ENCODE results near the gene AKAP7. TPM values are rescaled to one million over a fixed set of nuclear protein-coding genes. Genes with fewer than 3 reads are reported as not detected.
"Not testable (repeated sequence)": the region's sequence is repeated elsewhere in the genome, so short reads cannot be mapped to it uniquely, and the experiment has no call there.

AKAP7 gene
- total RNA-seq, 4 donors from 2014 or later, result 2.1 to 11.4 (median 4.4) TPM

DNA sequence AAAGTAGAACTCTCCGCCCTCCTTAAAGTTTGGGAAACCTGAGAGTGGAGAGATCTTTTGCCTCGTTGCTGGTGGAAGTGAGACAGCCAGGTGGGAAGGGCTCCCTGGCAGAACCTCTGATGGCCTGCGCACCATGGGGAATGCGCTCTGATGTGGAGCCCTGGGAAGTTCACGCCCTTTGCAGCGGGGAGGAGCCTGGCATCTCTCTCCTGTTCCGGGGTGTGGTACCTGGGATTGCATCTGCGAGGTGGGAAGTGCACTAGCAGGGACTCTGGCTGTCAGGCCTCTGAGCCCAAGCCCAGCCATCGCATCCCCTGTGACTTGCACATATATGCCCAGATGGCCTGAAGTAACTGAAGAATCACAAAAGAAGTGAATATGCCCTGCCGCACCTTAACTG lies 159.8 kb downstream of the AKAP7 start:
- no peaks in the 10 kb centered on the region for H3K27me3 ChIP-seq
- TF ChIP-seq POLR2A (IDR thresholded peaks at IDR 0.05), result no peak
- TF ChIP-seq, protein P1, sequence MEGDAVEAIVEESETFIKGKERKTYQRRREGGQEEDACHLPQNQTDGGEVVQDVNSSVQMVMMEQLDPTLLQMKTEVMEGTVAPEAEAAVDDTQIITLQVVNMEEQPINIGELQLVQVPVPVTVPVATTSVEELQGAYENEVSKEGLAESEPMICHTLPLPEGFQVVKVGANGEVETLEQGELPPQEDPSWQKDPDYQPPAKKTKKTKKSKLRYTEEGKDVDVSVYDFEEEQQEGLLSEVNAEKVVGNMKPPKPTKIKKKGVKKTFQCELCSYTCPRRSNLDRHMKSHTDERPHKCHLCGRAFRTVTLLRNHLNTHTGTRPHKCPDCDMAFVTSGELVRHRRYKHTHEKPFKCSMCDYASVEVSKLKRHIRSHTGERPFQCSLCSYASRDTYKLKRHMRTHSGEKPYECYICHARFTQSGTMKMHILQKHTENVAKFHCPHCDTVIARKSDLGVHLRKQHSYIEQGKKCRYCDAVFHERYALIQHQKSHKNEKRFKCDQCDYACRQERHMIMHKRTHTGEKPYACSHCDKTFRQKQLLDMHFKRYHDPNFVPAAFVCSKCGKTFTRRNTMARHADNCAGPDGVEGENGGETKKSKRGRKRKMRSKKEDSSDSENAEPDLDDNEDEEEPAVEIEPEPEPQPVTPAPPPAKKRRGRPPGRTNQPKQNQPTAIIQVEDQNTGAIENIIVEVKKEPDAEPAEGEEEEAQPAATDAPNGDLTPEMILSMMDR (IDR thresholded peaks at IDR 0.05), result no peak
- H3K27ac ChIP-seq, result no peak overlapping the region
- 89% methylated on average over 7 of the region's 10 CpGs; no CpG with 5 or more reads in 1 of the 2 donors for WGBS, 2 donors
- no peak overlapping the region for H3K4me3 ChIP-seq
- H3K36me3 ChIP-seq, result no peaks in the 10 kb centered on the region
- intact Hi-C loops (cut with DNase I), result no loop called here
- no peaks in the 10 kb centered on the region for H3K9me3 ChIP-seq
- DNase-seq, result no peak
- no peaks in the 10 kb centered on the region for H3K4me1 ChIP-seq

DNA sequence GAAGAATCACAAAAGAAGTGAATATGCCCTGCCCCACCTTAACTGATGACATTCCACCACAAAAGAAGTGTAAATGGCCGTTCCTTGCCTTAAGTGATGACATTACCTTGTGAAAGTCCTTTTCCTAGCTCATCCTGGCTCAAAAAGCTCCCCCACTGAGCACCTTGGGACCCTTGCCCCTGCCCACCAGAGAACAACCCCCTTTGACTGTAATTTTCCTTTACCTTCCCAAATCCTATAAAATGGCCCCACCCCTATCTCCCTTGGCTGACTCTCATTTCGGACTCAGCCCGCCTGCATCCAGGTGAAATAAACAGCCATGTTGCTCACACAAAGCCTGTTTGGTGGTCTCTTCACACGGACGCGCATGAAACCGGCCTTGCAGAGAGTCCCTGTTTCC lies 165.6 kb downstream of the AKAP7 start:
- intact Hi-C loops (cut with DNase I); H3K27me3 ChIP-seq; DNase-seq; H3K36me3 ChIP-seq; H3K27ac ChIP-seq; H3K4me1 ChIP-seq; H3K9me3 ChIP-seq; H3K4me3 ChIP-seq: not testable (repeated sequence)
- WGBS, 2 donors, result 93 to 96% methylated on average over 4 to 7 of the region's 7 CpGs

DNA sequence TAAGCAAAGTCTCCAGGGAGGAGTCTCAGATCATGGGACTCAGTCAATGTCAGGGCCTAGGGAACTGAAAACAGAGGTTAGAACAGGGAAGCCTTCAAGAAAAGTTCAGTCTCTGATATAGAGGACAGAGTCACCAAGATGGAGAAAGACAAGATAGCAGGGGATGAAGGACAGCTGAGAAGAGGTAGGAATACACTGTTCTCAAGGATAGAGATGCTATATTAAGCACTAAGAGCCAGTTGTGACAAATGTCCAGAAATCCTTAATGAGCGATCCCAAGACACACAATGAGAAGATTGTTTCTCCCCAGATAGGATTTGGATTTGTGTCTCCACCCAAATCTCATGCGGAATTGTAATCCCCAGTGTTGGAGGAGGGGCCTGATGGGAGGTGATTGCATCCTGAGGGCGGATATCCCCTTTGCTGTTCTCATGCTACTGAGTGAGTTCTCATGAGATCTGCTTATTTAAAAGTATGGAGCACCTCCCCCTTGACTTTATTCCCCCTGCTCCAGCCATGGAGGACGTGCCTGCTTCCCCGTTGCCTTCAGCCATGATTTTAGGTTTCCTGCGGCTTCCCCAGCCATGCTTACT lies 168.2 kb downstream of the AKAP7 start:
- H3K27me3 ChIP-seq, result no peaks in the 10 kb centered on the region
- H3K9me3 ChIP-seq, result no peaks in the 10 kb centered on the region
- no peak overlapping the region for H3K4me3 ChIP-seq
- H3K27ac ChIP-seq, result no peak overlapping the region
- TF ChIP-seq POLR2A (IDR thresholded peaks at IDR 0.05), result no peak
- TF ChIP-seq, protein P1 (IDR thresholded peaks at IDR 0.05), result no peak
- intact Hi-C loops (cut with DNase I), result no loop called here
- WGBS, 2 donors, result 84 to 91% methylated on average over 6 of the region's 6 CpGs
- H3K4me1 ChIP-seq, result no peaks in the 10 kb centered on the region
- no peak for DNase-seq
- H3K36me3 ChIP-seq, result no peaks in the 10 kb centered on the region

DNA sequence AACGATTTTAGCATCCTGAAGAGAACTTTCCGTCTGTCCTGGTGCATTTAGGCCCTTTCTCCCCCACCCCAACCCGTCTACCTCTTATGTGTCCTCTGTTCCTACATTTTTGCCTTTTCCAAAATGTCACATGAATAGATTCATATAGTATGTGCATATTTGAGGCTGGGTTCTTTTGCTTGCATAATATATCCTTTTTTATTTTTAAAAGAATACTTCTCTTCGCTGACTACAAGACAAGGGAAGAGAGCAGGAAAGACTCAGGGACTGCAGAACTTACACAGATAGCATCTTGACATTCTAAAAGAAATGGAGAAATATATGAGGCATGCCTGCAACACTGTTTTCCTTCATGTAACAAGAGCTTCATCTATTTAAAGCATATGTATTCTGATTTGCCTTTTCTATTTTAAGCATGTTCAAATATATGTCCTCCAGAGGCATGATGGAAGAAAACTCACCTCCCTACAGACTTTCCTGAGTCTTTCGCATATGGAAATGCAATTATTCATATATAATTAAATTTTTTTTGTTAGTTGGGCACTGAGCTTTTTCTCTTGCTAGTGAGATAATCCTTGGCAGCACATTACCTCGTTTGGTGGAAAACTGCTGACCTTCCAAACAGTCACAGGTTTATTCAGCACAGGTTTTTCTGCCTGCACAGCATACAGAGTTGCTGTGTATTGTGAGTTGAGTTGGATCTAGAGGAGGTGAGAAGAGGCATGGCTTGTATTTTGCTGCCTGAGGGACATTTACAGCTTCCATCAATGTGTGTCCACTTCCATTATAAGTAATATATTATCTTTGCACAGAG lies 170.0 kb downstream of the AKAP7 start:
- 64 to 75% methylated on average over 6 of the region's 6 CpGs for WGBS, 2 donors
- intact Hi-C loops (cut with DNase I), result no loop called here
- H3K27me3 ChIP-seq, result no peaks in the 10 kb centered on the region
- H3K27ac ChIP-seq, result no peak overlapping the region
- no peaks in the 10 kb centered on the region for H3K36me3 ChIP-seq
- H3K4me1 ChIP-seq, result no peaks in the 10 kb centered on the region
- TF ChIP-seq, protein P1 (IDR thresholded peaks at IDR 0.05), result no peak
- no peak for TF ChIP-seq POLR2A (IDR thresholded peaks at IDR 0.05)
- H3K4me3 ChIP-seq, result no peak overlapping the region
- H3K9me3 ChIP-seq, result peaks cover 0 to 8% (median 7%) of the 10 kb centered on the region in 3 donors
- DNase-seq, result no peak

DNA sequence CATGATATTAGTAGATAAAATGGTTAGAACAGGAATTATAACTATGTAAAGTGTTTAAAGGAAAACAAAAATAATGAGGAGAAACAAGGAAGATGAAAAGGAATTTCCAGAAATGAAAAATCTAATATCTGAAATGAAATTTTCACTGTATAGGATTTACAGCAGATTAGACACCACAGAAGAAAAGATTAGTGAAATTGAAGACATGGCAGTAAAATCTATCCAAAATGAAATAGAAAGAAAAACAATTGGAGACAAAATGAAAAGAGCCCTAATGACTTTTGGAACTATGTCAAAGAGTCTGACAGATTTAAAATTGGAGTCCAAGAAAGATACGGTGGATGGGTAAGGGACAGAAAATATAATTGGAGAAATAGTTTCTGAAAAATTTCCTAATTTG lies 174.2 kb downstream of the AKAP7 start:
- WGBS, 2 donors, result 88 to 92% methylated on average over 1 of the region's 1 CpG

More for the DNA sequence above, 174.2 kb downstream of the AKAP7 start:
- Histone ChIP-seq H3K27me3 (no peaks in the 10 kb centered on the region), H3K9me3 (peaks cover 0 to 14% (median 8%) of the 10 kb centered on the region in 3 donors), H3K4me3 (no peak overlapping the region), H3K36me3 (no peaks in the 10 kb centered on the region), H3K4me1 (no peaks in the 10 kb centered on the region), H3K27ac (no peak overlapping the region)
- TF ChIP-seq POLR2A (IDR thresholded peaks at IDR 0.05), result no peak
- TF ChIP-seq, protein P1 (IDR thresholded peaks at IDR 0.05), result no peak
- DNase-seq, result no peak
- intact Hi-C loops (cut with DNase I), result no loop called here

Data from esophagus squamous epithelium (tissue), 5 donors.